ENCODE data around the gene UVRAG. TPM values are rescaled to one million over a fixed set of nuclear protein-coding genes. Genes with fewer than 3 reads are reported as not detected.

UVRAG gene
- total and polyA plus RNA-seq, 2 of the 13 experiments (the other 11 are each of a cell fraction or from before 2014, with no cell fraction given) = 9.7 to 17.3 TPM

DNA sequence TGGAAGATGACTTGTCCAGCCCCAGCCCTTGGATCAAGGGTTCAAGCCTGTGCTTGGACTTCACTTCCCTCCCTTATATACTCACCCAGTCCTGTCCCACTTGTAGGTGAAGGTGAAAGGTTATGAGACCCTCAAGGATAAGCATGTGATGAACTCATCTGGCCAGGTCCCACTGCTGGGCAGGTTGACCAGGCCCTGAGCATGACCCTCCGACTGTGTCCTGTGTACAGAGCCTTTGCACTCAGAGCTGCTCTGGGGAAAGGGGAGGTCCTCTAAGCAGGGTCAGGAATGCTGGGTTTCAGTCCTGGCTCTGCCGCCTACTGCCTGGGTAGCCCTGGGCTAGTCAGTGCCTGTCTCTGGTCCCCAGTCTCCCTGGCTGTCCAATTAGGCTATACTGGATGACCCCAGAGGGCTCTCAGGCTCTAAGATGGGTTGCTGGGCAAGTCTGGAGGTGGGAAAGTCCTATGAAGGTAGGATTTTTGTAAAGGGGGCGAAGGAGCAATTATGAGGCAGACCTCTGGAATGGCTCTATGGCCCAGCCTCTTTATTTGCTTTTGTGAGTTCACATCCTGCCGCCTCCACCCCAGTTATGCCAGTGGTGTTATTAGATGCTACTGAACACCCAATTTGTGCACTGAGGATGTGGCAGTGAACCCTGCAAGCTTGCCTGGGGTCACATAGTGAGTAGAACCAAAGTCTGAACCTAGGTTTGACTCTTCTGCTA is 32.3 kb upstream of the UVRAG start (continued):
- TF ChIP-seq TRIM24 (CRISPR knock-in tag; IDR thresholded peaks at IDR 0.05) (no peak), KAT7 (CRISPR knock-in tag; IDR thresholded peaks at IDR 0.05; ENCODE audit: borderline replicate concordance) (no peak), CBX1 (IDR thresholded peaks at IDR 0.05; ENCODE audit: low read depth) (no peak), IRX3 (CRISPR knock-in tag; IDR thresholded peaks at IDR 0.05; ENCODE audit: borderline replicate concordance, low read depth) (no peak), GZF1 (CRISPR knock-in tag; IDR thresholded peaks at IDR 0.05) (no peak), ZNF782 (CRISPR knock-in tag; IDR thresholded peaks at IDR 0.05; ENCODE audit: borderline replicate concordance) (peak; percentile 74; the same call in 1 of the 2 replicates), BRCA1 (CRISPR knock-in tag; IDR thresholded peaks at IDR 0.05) (no peak), RAD51 (IDR thresholded peaks at IDR 0.05; ENCODE audit: borderline replicate concordance) (no peak), TGIF2 (CRISPR knock-in tag; IDR thresholded peaks at IDR 0.05) (no peak), ARHGAP35 (CRISPR knock-in tag; IDR thresholded peaks at IDR 0.05; ENCODE audit: borderline replicate concordance) (no peak), ZBTB21 (CRISPR knock-in tag; IDR thresholded peaks at IDR 0.05) (no peak), ZNF629 (CRISPR knock-in tag; conservative IDR thresholded peaks at IDR 0.05) (no peak; the same call in 1 of the 2 replicates)
- TF ChIP-seq, protein P1, sequence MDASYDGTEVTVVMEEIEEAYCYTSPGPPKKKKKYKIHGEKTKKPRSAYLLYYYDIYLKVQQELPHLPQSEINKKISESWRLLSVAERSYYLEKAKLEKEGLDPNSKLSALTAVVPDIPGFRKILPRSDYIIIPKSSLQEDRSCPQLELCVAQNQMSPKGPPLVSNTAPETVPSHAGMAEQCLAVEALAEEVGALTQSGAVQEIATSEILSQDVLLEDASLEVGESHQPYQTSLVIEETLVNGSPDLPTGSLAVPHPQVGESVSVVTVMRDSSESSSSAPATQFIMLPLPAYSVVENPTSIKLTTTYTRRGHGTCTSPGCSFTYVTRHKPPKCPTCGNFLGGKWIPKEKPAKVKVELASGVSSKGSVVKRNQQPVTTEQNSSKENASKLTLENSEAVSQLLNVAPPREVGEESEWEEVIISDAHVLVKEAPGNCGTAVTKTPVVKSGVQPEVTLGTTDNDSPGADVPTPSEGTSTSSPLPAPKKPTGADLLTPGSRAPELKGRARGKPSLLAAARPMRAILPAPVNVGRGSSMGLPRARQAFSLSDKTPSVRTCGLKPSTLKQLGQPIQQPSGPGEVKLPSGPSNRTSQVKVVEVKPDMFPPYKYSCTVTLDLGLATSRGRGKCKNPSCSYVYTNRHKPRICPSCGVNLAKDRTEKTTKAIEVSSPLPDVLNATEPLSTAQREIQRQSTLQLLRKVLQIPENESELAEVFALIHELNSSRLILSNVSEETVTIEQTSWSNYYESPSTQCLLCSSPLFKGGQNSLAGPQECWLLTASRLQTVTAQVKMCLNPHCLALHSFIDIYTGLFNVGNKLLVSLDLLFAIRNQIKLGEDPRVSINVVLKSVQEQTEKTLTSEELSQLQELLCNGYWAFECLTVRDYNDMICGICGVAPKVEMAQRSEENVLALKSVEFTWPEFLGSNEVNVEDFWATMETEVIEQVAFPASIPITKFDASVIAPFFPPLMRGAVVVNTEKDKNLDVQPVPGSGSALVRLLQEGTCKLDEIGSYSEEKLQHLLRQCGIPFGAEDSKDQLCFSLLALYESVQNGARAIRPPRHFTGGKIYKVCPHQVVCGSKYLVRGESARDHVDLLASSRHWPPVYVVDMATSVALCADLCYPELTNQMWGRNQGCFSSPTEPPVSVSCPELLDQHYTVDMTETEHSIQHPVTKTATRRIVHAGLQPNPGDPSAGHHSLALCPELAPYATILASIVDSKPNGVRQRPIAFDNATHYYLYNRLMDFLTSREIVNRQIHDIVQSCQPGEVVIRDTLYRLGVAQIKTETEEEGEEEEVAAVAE (CRISPR knock-in tag; IDR thresholded peaks at IDR 0.05; ENCODE audit: borderline replicate concordance) = no peak
- TF ChIP-seq, protein P2, sequence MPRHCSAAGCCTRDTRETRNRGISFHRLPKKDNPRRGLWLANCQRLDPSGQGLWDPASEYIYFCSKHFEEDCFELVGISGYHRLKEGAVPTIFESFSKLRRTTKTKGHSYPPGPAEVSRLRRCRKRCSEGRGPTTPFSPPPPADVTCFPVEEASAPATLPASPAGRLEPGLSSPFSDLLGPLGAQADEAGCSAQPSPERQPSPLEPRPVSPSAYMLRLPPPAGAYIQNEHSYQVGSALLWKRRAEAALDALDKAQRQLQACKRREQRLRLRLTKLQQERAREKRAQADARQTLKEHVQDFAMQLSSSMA (CRISPR knock-in tag; IDR thresholded peaks at IDR 0.05) = no peak
- TF ChIP-seq, protein P3, sequence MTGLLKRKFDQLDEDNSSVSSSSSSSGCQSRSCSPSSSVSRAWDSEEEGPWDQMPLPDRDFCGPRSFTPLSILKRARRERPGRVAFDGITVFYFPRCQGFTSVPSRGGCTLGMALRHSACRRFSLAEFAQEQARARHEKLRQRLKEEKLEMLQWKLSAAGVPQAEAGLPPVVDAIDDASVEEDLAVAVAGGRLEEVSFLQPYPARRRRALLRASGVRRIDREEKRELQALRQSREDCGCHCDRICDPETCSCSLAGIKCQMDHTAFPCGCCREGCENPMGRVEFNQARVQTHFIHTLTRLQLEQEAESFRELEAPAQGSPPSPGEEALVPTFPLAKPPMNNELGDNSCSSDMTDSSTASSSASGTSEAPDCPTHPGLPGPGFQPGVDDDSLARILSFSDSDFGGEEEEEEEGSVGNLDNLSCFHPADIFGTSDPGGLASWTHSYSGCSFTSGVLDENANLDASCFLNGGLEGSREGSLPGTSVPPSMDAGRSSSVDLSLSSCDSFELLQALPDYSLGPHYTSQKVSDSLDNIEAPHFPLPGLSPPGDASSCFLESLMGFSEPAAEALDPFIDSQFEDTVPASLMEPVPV (CRISPR knock-in tag; IDR thresholded peaks at IDR 0.05) = 0 out of 2 replicates have a peak, but pooled peaks have one; percentile 48
- TF ChIP-seq, protein P4, sequence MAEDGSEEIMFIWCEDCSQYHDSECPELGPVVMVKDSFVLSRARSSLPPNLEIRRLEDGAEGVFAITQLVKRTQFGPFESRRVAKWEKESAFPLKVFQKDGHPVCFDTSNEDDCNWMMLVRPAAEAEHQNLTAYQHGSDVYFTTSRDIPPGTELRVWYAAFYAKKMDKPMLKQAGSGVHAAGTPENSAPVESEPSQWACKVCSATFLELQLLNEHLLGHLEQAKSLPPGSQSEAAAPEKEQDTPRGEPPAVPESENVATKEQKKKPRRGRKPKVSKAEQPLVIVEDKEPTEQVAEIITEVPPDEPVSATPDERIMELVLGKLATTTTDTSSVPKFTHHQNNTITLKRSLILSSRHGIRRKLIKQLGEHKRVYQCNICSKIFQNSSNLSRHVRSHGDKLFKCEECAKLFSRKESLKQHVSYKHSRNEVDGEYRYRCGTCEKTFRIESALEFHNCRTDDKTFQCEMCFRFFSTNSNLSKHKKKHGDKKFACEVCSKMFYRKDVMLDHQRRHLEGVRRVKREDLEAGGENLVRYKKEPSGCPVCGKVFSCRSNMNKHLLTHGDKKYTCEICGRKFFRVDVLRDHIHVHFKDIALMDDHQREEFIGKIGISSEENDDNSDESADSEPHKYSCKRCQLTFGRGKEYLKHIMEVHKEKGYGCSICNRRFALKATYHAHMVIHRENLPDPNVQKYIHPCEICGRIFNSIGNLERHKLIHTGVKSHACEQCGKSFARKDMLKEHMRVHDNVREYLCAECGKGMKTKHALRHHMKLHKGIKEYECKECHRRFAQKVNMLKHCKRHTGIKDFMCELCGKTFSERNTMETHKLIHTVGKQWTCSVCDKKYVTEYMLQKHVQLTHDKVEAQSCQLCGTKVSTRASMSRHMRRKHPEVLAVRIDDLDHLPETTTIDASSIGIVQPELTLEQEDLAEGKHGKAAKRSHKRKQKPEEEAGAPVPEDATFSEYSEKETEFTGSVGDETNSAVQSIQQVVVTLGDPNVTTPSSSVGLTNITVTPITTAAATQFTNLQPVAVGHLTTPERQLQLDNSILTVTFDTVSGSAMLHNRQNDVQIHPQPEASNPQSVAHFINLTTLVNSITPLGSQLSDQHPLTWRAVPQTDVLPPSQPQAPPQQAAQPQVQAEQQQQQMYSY (CRISPR knock-in tag; IDR thresholded peaks at IDR 0.05) = no peak
- TF ChIP-seq, protein P5, sequence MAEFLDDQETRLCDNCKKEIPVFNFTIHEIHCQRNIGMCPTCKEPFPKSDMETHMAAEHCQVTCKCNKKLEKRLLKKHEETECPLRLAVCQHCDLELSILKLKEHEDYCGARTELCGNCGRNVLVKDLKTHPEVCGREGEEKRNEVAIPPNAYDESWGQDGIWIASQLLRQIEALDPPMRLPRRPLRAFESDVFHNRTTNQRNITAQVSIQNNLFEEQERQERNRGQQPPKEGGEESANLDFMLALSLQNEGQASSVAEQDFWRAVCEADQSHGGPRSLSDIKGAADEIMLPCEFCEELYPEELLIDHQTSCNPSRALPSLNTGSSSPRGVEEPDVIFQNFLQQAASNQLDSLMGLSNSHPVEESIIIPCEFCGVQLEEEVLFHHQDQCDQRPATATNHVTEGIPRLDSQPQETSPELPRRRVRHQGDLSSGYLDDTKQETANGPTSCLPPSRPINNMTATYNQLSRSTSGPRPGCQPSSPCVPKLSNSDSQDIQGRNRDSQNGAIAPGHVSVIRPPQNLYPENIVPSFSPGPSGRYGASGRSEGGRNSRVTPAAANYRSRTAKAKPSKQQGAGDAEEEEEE (CRISPR knock-in tag; IDR thresholded peaks at IDR 0.05; ENCODE audit: borderline replicate concordance) = no peak

Measured in HepG2 (cell line).